AG04449 (cell line): ENCODE results near the gene MST1R.
"Not testable (repeated sequence)": the region's sequence is repeated elsewhere in the genome, so short reads cannot be mapped to it uniquely, and the experiment has no call there.

Experiments used
- CTCF ChIA-PET: fragments of 350-600 bp; formaldehyde crosslinking; extraction: SDS; loops from one replicate; lab custom pipeline; 2021; ENCODE audit warnings: antibody characterized with exemption; lab: Yijun Ruan, JAX
- POLR2A ChIA-PET: fragments of 400-600, 350-600 bp; formaldehyde crosslinking; extraction: SDS; loops from one replicate; lab custom pipeline; 2020; ENCODE audit warnings: antibody characterized with exemption, inconsistent platforms; lab: Yijun Ruan, JAX
- DNase-seq: peaks from one replicate; pipeline ENCODE4 v3.0.0-alpha.2; 2010; ENCODE audit warnings: low read depth, low spot score
- H3K4me3 ChIP-seq: 2 replicates; pipeline ENCODE4 v1.5.1; 2011; ENCODE audit warnings: low read depth, mild to moderate bottlenecking, control low read depth, low read length
- TF ChIP-seq, protein P1 (sequence below): IDR thresholded peaks from one replicate; pipeline ENCODE4 v1.5.1; 2011; ENCODE audit warnings: mild to moderate bottlenecking, moderate library complexity, low read length, control low read depth, inconsistent platforms; ENCODE audit not compliant: insufficient read depth; ENCODE audit errors: missing control alignments

MST1R gene

DNA sequence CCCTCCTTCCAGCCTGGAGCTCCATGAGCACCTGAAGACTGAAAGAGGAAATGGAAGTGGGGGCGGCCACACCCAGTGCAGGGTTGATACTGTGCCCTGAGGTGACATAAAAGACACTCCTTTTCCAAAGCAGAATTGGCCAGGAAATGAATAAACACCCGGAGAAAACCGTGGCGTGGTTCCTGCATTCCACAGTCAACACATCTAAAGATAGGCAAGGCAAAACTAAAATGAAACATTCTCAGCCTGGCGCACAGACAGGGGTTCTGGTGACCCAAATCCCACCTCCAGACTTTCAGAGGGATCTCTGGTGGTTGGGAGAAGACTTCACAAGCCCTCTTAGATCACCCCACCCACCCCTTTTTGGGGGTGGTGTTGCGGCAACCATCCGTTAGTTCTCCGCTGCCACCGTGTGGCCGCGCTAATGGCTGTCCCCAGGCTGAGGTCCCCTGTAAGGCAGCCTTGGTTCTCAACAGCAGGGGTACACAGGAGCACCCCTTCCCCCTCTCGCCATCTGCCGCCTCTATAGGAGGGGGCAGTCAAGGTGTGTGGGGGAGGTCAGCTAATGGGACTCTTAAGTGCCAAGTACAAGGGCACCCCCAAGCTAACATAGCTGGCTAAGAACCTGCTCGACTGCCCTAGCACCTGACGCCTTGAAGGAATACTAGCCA lies 2.5 kb upstream of the MST1R start:
- no peak for DNase-seq
- H3K4me3 ChIP-seq = peak overlapping the region; percentile 21
- TF ChIP-seq, protein P1, sequence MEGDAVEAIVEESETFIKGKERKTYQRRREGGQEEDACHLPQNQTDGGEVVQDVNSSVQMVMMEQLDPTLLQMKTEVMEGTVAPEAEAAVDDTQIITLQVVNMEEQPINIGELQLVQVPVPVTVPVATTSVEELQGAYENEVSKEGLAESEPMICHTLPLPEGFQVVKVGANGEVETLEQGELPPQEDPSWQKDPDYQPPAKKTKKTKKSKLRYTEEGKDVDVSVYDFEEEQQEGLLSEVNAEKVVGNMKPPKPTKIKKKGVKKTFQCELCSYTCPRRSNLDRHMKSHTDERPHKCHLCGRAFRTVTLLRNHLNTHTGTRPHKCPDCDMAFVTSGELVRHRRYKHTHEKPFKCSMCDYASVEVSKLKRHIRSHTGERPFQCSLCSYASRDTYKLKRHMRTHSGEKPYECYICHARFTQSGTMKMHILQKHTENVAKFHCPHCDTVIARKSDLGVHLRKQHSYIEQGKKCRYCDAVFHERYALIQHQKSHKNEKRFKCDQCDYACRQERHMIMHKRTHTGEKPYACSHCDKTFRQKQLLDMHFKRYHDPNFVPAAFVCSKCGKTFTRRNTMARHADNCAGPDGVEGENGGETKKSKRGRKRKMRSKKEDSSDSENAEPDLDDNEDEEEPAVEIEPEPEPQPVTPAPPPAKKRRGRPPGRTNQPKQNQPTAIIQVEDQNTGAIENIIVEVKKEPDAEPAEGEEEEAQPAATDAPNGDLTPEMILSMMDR = peak; percentile 80
- ChIA-PET CTCF (interaction anchor here (0.6 to 4.2 kb wide), 13 partner anchors 9 to 208 kb away, joined by 3 to 22 read pairs (median 5); partner anchors contain the start of genes INKA1 and MON1A), POLR2A (no interaction called here)

DNA sequence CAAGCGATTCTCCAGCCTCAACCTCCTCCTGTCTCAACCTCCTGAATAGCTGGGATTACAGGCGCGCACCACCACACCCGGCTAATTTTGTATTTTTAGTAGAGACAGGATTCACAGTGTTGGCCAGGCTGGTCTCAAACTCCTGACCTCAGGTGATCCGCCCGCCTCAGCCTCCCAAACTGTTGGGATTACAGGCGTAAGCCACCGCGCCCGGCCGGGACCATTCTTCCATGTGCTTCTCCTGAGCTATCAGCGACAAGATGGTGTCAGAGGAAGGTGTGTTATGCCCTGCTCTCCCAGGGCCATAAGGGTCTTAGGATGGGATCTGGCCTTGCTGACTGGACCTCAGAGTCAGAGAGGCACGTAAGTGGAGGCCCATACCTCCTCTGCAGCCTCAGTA lies 775 bp upstream of the MST1R start:
- not testable (repeated sequence) for H3K4me3 ChIP-seq, DNase-seq
- ChIA-PET POLR2A (interaction anchor here (0.6 kb wide), 1 partner anchor 145 kb away, joined by 3 read pairs; no protein-coding TSS in a partner anchor), CTCF (interaction anchor here (0.9 to 4.2 kb wide), 6 partner anchors 10 to 103 kb away, joined by 3 to 22 read pairs (median 6); no protein-coding TSS in a partner anchor)

DNA sequence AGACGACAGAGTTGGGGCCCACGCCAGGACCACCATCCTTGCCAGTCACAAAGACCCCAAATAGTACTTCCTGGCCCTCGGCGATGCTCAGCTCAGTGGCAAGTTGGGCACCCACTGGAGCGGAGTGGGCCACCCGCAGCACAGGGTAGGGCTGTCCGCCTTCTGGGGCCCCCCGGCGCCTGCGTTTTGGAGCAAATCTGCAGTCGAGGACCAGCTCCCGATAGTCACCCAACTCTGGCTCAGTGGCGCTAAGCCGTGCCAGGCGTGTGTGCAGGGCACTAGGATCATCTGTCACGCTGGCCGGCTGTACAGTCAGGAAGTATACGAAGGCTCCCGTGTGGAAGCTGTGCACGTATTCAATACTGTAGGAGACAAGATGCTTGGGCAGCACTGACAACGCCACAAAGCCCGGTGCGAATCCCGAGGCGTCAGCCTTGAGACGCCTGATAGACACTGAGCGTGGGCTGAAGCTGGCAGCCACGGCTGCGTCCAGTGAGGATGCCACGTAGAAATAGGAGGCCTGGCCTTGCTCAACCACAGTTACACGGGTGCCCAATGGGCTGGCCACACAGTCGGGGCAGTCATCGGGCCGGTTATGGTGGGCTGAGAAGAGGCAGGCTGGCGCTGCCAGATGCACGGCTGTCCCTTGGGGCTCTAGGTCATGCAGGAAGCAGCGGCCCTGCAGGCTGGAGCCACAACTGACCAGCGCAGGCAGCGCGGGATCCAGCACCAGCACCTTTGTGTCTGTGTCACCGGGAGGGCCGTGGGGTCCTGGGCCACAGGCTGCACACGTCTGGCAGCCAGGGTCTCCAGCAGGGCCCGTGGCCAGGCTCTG lies 945 bp downstream of the MST1R start:
- ChIA-PET CTCF (interaction anchor here (1.5 to 2.3 kb wide), 2 partner anchors 21 to 27 kb away, joined by 3 to 5 read pairs; partner anchors contain the start of gene MON1A), POLR2A (no interaction called here)
- H3K4me3 ChIP-seq = no peak overlapping the region
- TF ChIP-seq, protein P1 = no peak
- no peak for DNase-seq

DNA sequence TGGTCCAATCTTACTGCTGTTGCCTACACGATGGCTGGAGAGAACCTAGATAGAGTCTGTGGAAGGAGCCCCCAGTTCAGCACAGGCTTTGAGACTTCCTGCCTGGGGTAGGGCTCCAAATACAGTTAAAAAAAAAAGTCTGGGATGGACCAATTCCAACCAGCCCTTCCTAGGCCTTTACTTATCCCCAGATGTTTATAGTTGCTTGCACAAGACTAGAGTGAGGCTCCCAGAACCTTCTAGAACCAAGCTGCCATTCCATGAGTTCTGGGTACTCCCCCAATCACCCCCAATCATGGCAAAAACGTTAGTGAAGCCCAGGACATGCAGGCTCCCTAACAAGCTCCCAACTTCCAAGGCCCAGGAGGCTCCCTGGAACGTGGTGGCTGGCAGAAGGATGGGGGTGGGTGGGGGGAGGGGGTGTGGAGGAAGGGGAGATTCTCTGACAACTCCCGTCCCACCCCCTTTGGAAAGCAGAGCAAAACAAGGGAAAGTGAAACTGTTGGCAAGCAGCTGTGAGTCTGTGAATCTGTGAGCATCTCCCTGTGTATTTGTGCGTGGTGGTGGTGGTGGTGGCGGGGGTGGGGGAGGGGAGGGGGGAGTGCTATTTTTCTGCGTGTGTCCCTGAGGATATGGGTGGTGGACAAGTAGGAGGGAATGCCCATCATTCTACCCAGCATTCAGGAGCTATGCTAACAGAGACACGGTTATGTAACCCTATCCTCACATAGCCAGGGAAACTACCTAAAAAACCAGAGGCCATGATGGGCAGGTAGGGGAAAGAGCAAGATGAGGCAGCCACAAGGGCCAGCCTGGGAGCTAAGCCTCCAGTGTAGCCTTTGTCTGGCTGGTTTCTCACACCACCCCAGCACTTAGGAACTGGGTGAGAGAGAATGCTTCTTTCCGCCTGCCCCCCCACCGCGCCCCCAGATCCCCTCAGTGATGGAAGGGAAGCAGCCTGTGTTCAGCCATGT lies 2.0 kb downstream of the MST1R start:
- ChIA-PET POLR2A (no interaction called here), CTCF (interaction anchor here (1.3 to 2.3 kb wide), 4 partner anchors 22 to 100 kb away, joined by 3 to 8 read pairs (median 4); partner anchors contain the start of gene MON1A)
- TF ChIP-seq, protein P1 = no peak
- no peak for DNase-seq
- no peak overlapping the region for H3K4me3 ChIP-seq

DNA sequence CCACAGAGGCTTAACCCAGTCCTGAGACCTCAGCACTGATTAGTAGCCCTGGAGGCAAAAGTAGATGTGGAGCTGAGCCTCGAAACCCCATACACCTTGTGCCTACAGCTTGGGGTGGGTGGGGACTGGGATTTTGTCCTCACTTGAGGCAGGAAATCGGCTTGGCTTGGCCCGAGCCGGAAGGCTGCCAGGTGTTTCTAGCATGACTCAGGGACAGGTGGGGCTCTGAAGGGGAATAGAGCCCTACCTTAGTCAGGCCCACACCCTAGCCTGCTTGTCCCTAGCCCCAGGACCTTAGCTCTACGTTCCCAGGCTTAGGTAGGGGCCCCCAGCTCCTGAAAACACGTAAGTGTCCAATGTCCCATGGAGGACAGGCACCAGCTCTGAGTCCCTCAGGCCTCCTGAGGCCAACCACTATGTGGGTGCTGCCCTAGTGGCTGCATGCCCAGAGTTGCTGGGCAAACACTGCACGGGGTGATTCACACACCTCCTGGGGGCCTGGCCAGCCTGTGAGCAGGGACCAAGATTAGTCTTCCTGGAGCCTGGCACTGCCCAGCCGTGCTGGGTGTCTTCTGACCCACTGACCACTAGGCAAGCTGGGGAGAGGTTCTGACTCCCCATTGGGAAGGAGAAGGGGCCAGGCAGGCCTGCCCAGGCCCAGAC lies 3.1 kb downstream of the MST1R start:
- H3K4me3 ChIP-seq = no peak overlapping the region
- ChIA-PET CTCF (interaction anchor here (0.7 to 2.3 kb wide), 6 partner anchors 23 to 145 kb away, joined by 3 to 8 read pairs (median 4); partner anchors contain the start of gene MON1A), POLR2A (no interaction called here)
- no peak for DNase-seq
- TF ChIP-seq, protein P1 = no peak

DNA sequence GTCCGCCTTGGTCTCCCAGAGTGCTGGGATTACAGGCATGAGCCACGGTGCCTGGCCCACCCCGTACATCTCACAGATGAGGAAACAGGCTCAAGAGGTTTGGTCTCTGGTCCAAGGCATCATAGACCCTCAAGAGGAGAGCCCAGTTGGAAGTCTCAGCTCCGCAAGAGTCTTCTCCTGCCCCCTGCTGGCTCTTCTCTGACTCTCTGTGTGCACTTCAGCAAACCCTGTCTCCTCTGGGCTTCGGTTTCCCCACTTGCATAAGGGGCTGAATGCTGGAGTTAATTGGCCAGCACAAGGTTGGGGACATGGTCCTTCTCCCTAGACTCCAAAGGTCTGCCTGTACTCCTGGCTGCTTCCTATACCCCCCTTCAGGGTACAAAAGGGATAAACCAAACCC lies 3.9 kb downstream of the MST1R start:
- H3K4me3 ChIP-seq = no peak overlapping the region
- ChIA-PET POLR2A (no interaction called here), CTCF (interaction anchor here (0.8 kb wide), 1 partner anchor 58 kb away, joined by 3 read pairs; no protein-coding TSS in a partner anchor)
- no peak for DNase-seq
- TF ChIP-seq, protein P1 = no peak
